ENCODE measurements around the gene GLIS1.

DNA sequence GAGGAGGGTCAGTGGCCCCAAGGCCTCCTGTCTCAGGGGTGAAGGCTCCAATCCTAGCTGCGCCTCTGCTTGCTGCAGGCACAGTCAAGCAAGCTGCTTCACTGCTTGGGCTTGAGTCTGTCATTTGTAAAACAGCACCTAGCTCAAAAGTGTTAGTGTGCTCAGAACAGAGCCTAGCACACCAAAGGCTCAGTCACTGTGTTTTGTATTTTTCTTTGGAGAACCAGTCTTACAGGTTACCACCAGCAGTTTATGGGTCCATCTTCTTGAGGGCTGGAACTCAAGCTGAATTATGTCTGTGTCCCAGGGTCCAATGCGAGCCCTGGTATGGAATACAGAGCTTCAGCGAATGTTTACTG lies 166.2 kb downstream of the GLIS1 start:
- TF ChIP-seq, protein P1, sequence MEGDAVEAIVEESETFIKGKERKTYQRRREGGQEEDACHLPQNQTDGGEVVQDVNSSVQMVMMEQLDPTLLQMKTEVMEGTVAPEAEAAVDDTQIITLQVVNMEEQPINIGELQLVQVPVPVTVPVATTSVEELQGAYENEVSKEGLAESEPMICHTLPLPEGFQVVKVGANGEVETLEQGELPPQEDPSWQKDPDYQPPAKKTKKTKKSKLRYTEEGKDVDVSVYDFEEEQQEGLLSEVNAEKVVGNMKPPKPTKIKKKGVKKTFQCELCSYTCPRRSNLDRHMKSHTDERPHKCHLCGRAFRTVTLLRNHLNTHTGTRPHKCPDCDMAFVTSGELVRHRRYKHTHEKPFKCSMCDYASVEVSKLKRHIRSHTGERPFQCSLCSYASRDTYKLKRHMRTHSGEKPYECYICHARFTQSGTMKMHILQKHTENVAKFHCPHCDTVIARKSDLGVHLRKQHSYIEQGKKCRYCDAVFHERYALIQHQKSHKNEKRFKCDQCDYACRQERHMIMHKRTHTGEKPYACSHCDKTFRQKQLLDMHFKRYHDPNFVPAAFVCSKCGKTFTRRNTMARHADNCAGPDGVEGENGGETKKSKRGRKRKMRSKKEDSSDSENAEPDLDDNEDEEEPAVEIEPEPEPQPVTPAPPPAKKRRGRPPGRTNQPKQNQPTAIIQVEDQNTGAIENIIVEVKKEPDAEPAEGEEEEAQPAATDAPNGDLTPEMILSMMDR (IDR thresholded peaks at IDR 0.05) = no peak
- no peak for TF ChIP-seq POLR2A (IDR thresholded peaks at IDR 0.05)
- TF ChIP-seq EP300 (IDR thresholded peaks at IDR 0.05) = no peak

Measured in ovary (tissue), 3 donors.